GM21381 (cell line): ENCODE results near the gene AHCYL2.
"Not testable (repeated sequence)": the region's sequence is repeated elsewhere in the genome, so short reads cannot be mapped to it uniquely, and the experiment has no call there.

ENCODE experiments used
- ATAC-seq: cut with Tn5 transposase; IDR thresholded peaks from one replicate; pipeline ENCODE4 v1.9.1; 2021; ENCODE audit warnings: mild to moderate bottlenecking, moderate library complexity; ENCODE audit not compliant: unreplicated experiment

AHCYL2 gene

DNA sequence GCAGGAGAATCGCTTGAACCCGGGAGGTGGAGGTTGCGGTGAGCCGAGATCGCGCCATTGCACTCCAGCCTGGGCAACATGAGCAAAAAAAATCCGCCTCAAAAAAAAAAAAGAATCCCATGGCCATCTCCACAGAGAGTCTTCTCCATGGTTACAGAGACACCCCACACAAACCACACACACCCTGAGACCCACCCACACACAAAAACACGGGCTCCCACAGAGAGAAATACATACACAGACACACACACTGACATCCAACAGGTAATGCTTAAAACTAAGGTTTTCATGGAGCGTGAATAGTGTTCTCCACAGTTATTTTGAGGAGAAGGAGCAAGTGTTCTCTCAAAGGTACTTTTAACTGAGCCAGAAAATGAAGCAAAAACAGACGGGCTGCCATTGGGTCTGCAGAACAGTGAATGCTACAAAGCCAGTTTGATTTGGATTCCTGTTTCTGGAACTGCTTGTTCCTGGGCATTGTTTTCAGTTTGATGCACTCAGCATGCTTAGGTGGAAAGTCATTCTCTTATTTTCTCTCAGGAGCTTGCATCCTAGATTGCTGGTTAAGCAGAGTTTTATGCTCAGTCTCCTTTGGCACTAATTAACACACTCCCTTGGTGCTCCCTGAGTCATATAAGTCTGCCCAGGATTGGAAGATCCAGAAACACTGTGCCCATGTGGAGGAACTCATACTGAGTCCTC, 15.4 kb downstream of the AHCYL2 start:
- ATAC-seq = no peak

DNA sequence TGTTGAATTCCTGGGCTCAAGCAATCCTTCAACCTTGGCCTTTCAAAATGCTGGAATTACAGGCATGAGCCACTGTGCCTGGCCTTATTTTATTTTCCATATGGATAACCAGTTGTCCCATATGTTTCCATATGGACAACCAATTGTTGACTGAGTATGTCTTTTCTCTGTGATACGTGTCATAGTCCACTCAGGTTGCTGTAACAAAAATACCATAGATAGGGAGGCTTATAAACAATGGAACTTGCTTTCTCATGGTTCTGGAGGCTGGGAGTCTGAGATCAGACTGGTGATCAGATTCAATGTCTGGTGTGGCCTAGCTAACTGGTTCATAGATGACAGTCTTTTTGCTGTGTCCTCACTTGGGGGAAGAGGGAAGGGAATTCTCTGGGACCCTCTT, 19.4 kb downstream of the AHCYL2 start:
- ATAC-seq = no peak

DNA sequence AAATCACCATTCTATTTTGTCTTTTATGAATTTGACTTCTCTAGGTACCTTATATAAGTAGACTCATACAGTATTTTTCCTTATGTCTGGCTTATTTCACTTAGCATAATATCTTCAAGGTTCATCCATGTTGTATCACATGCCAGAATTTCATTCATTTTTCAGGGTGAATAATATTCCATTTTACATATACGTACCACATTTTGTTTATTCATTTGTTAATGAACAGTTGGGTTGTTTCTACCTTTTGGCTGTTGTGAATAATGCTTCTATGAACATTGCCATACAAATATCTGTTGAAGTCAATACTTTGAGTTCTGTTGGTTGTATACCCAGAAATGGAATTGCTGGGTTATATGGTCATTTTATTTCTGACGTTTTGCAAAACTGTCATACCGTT, 20.7 kb downstream of the AHCYL2 start:
- ATAC-seq = no peak

- no peak for ATAC-seq
These were observed 22.3 kb downstream of the AHCYL2 start for GRCh38 chr7:129247087-129247486.

DNA sequence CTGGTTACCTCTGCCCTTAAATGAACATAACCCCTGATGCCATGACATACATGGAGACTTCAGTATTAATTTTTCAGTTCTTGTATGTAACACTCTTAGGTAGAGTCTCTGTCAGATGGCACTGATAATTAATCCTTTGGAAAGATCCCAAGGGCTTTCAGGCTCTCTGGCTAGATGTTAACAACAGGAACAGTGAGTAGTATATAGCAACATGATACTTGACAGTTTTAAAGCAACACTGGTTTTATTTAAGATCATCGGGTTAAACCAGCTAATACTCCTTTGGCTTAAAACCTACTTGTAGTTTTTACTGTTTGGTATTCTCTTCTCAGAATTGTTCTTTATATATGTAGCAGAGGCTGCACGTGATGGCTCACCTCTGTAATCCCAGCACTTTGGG, 27.3 kb downstream of the AHCYL2 start:
- ATAC-seq = no peak

- not testable (repeated sequence) for ATAC-seq
These were observed 27.8 kb downstream of the AHCYL2 start for GRCh38 chr7:129252603-129253002.

- ATAC-seq = no peak
These were observed 31.0 kb downstream of the AHCYL2 start for GRCh38 chr7:129255800-129256199.

DNA sequence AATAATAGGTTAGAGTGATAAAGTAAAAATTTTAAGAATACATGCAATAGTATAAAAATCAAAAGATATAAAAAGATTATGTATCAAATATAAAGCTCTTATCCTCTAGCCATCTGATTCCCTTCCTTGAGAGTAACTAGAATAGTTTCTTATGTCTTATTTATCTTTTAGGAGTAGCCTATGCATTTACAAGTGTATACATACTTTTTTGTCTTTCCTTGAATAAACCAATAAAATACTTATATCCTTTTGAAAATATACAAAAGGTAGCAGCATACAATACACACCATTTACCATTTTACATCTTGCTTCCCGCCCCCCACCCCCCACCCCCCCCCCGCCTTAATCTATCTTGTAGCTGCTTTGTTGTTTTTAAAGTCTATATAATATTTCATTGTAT, 31.4 kb downstream of the AHCYL2 start:
- no peak for ATAC-seq

GRCh38 chr7:129257168-129257567, 32.3 kb downstream of the AHCYL2 start:
- no peak for ATAC-seq

DNA sequence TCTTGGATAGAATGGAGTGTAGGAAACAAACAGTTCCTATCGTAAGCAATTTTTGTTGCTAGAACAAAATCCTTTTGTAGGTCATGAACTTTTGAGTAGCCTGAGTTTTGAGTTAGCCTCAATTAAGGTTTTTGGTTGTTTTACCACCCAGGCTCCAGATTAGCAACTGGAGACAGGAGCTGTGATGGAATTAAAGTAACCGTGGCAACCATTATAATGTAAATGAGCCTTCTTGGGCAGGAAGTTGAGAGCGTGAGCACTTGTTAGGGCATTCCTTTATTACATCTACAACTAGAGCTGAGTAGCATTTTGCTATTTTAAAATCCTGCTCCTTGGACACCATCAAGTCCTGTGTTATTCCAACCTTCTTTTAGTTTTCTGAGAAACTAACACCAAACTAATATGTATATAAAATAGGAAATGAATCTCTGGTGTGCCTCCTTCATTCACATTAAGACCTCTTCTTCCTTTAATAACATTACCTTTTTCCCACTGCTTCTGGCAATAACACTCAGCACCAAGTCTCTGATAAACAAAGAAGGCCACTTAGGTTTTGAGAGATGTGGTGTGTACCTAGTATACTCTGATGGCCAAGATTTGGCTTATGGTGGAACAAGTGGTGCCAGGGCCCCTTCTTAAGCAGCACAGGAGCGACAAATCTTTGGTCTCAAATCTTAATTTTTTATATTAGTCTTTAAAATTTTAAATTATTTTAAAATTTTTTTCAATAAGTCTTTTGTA, 34.0 kb downstream of the AHCYL2 start:
- ATAC-seq = no peak

DNA sequence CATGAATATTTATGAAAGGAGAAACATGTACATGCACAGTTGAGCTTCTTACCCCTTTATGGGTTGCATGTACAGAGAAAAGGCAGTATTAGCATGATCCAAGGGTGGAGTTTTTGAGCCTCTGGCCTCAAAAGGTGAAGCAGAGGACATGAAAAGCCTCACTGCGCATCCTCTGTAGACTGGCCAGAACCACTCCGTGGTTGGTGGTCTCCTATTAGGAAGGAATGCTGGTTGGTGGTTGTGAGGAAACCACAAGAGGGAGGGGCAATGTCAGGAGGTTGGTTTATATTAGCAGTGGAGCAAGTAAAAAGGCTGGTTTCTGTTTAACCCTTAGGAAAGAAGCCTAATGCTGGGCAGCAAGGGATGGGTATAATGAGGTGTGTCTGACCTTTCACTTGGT, 37.5 kb downstream of the AHCYL2 start:
- no peak for ATAC-seq

DNA sequence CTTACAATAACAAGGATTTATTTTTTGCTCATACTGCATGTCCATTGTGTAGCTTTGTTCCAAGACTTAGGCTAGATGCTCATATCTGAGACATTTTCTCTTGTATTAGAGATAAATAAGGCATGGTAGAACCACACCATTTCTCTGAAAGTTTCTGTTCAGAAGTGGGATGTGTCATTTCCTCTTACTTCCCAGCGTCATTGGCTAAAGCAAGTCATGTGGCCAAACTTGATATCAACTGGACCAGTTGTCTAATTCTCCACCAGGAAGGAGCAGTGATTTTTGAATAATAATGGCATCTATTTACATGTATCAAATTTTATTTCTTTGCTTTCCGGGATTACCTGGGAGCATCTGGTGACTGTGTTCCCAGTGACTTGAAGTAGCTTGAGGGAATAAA, 38.3 kb downstream of the AHCYL2 start:
- ATAC-seq = no peak

DNA sequence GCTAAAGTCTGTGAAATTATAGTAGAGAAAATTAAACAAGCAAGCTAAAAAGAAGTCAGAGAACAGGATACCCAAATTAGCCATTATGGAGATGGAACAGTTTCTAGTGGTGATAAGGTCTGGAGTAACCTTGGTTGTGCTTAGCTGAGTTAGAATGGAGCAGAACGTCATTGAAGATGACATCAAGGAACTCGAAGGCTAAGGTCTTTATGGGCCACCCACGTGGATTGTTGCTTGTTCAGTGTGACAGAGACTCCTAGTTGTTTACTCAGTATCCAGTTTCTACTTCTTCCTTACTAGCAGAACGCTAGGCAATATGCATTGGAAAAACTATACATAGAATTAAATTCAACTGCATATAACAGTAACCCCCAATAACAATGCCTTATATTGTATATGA, 39.7 kb downstream of the AHCYL2 start:
- ATAC-seq = no peak

DNA sequence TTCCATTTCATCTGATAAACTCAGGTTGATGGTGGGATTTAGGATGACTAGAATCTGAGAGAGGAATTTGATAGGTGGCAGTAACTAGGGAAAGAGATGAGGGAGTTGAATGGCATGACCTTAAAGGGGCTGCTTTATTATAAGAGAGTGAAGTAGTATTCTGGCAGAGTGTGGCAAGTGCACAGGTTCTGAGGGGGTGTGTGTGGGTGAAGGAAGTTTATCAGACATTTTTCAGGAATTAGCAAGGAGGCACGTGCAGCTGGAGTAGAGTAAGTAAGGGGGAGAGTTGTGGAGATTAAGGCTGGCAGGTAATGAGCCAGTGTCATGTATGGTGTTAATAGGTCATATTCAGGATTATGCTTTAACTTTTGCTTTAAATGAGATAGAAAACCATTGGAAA, 40.5 kb downstream of the AHCYL2 start:
- no peak for ATAC-seq

DNA sequence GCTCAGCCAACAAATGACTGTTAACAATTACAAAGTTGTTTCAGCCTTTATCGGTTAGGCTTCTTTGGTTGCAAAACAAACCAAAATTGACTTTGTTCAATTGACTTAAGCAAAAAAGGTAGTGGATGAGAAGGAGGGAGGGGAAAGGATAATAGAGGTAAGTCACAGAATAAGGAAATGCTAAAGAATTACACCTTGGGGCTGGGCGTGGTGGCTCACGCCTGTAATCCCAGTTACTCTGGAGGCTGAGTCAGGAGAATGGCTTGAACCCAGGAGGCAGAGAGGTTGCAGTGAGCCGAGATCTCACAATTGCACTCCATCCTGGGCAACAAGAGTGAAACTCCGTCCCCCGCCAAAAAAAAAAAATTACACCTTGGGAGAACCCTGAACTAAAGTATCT, 41.4 kb downstream of the AHCYL2 start:
- ATAC-seq = no peak

DNA sequence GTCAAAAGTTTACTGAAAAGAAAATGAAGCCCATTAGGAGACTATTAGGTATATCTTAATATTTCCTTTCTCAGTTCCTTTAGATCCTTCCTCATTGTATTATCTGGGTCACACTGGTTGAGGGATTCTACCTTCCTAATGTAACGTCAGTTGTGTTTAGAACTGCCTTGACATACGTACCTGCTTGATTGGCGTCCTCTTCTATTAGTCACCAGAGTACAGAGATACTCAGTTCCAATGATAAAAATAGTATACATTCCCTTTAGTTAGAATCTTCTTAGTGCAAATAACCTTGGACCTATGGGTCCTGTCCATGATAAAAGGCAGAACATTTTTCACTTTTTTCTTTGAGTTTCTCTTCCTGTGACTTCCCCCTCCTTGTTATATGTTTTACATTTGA, 45.2 kb downstream of the AHCYL2 start:
- ATAC-seq = no peak

- no peak for ATAC-seq
These were observed 46.9 kb downstream of the AHCYL2 start for GRCh38 chr7:129271500-129272355.

- no peak for ATAC-seq
These were observed 49.1 kb downstream of the AHCYL2 start for GRCh38 chr7:129273936-129274335.

- no peak for ATAC-seq
These were observed 52.8 kb downstream of the AHCYL2 start for GRCh38 chr7:129277629-129278028.

GRCh38 chr7:129278688-129279087, 53.9 kb downstream of the AHCYL2 start:
- ATAC-seq = no peak

- ATAC-seq = no peak
These were observed 54.9 kb downstream of the AHCYL2 start for GRCh38 chr7:129279757-129280156.

DNA sequence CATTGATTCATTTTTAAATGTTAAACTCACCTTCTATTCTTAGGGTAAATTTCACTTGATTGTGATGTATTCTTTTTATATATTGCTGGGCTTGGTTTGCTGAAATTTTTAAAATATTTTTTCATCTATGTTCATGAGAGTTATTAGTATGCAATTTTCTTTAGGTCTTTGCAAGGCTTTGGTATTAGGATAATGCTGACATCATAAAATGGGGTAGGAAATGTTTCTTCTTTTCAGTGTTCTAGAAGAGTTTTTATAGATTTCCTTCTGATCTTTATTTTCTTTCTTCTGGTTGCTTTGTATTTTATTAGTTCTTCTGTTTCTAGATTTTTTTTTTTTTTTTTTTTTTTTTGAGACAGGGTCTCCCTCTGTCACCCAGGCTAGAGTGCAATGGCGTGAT, 56.3 kb downstream of the AHCYL2 start:
- ATAC-seq = no peak
